Measurements from ENCODE around the gene GPR183. TPM values are rescaled to one million over a fixed set of nuclear protein-coding genes. Genes with fewer than 3 reads are reported as not detected.

GPR183 gene
- total RNA-seq, 4 donors from 2014 or later, result 2.3 to 13.7 (median 9.1) TPM

- WGBS, 2 donors, result 85 to 88% methylated on average over 4 of the region's 4 CpGs
- no peak overlapping the region for H3K4me3 ChIP-seq (ENCODE audit: low read depth, poor library complexity, severe bottlenecking)
- DNase-seq (ENCODE audit: low spot score in 2 of 2), result no peak
- TF ChIP-seq CTCF (IDR thresholded peaks at IDR 0.05) (no peak), POLR2A (IDR thresholded peaks at IDR 0.05) (no peak)
- intact Hi-C loops (cut with DNase I; ENCODE audit: low total_unique reads), result no loop called here
Measured at GRCh38 chr13:99310382-99311031, 3.3 kb upstream of the GPR183 start.

GRCh38 chr13:99308471-99309087, 1.4 kb upstream of the GPR183 start:
- DNase-seq (ENCODE audit: low spot score in 2 of 2), result no peak

GRCh38 chr13:99307648-99308339, 595 bp upstream of the GPR183 start:
- TF ChIP-seq POLR2A (IDR thresholded peaks at IDR 0.05) (no peak), CTCF (IDR thresholded peaks at IDR 0.05) (no peak)
- intact Hi-C loops (cut with DNase I; ENCODE audit: low total_unique reads), result no loop called here

More at GRCh38 chr13:99308471-99309087, 1.4 kb upstream of the GPR183 start:
- intact Hi-C loops (cut with DNase I; ENCODE audit: low total_unique reads), result no loop called here
- H3K4me3 ChIP-seq (ENCODE audit: low read depth, poor library complexity, severe bottlenecking), result no peak overlapping the region
- no peak for TF ChIP-seq POLR2A (IDR thresholded peaks at IDR 0.05)
- no peak for TF ChIP-seq CTCF (IDR thresholded peaks at IDR 0.05)
- WGBS, 2 donors, result 70 to 82% methylated on average over 3 of the region's 3 CpGs

GRCh38 chr13:99305566-99305965, 1.6 kb downstream of the GPR183 start:
- no peak for DNase-seq (ENCODE audit: low spot score in 2 of 2)
- TF ChIP-seq POLR2A (IDR thresholded peaks at IDR 0.05) (no peak), CTCF (IDR thresholded peaks at IDR 0.05) (no peak)
- WGBS, 2 donors, result 86 to 87% methylated on average over 8 of the region's 8 CpGs
- no peak overlapping the region for H3K4me3 ChIP-seq (ENCODE audit: low read depth, poor library complexity, severe bottlenecking)
- intact Hi-C loops (cut with DNase I; ENCODE audit: low total_unique reads), result no loop called here

More at GRCh38 chr13:99307648-99308339, 595 bp upstream of the GPR183 start:
- peak in 1 of 2 donors; percentile 87 for DNase-seq (ENCODE audit: low spot score in 2 of 2)
- H3K4me3 ChIP-seq (ENCODE audit: low read depth, poor library complexity, severe bottlenecking), result no peak overlapping the region
- WGBS, 2 donors, result 64 to 72% methylated on average over 6 of the region's 6 CpGs

- H3K4me3 ChIP-seq (ENCODE audit: low read depth, poor library complexity, severe bottlenecking), result no peak overlapping the region
- intact Hi-C loops (cut with DNase I; ENCODE audit: low total_unique reads), result no loop called here
- TF ChIP-seq POLR2A (IDR thresholded peaks at IDR 0.05), result no peak
- no peak for TF ChIP-seq CTCF (IDR thresholded peaks at IDR 0.05)
- 80 to 82% methylated on average over 5 of the region's 5 CpGs for WGBS, 2 donors
- DNase-seq (ENCODE audit: low spot score in 2 of 2), result no peak
Measured at GRCh38 chr13:99305158-99305557, 2.0 kb downstream of the GPR183 start.
